Neural progenitor cell (in vitro differentiated cells): Measurements from ENCODE around the gene IRS2. TPM values are rescaled to one million over a fixed set of nuclear protein-coding genes. Genes with fewer than 3 reads are reported as not detected.
"Not testable (repeated sequence)": the region's sequence is repeated elsewhere in the genome, so short reads cannot be mapped to it uniquely, and the experiment has no call there.

Experiments used
- DNase-seq: peaks from one replicate; pipeline ENCODE4 v3.0.0-alpha.2; 2016; ENCODE audit warnings: low spot score
- H2AFZ ChIP-seq: fragments of 200-600 bp; sonication (generic); replicated peaks from 2 replicates; pipeline ENCODE4 v1.6.1; 2016; ENCODE audit warnings: antibody characterized with exemption
- H3F3A ChIP-seq: fragments of 200-600 bp; sonication (generic); 2 replicates; pipeline ENCODE4 v1.6.1; 2016; ENCODE audit warnings: antibody characterized with exemption, low read depth
- H3K27ac ChIP-seq: fragments of 200-600 bp; sonication (generic); 2 replicates; pipeline ENCODE4 v1.5.1; 2016; ENCODE audit warnings: mild to moderate bottlenecking
- H3K27me3 ChIP-seq: fragments of 200-600 bp; sonication (generic); 2 replicates; pipeline ENCODE4 v1.6.1; 2016; ENCODE audit warnings: mild to moderate bottlenecking, moderate library complexity
- H3K36me3 ChIP-seq: fragments of 200-600 bp; sonication (generic); 2 replicates; pipeline ENCODE4 v1.5.1; 2016
- H3K4me1 ChIP-seq: fragments of 200-600 bp; sonication (generic); 2 replicates; pipeline ENCODE4 v1.6.1; 2016; ENCODE audit warnings: mixed run types
- H3K4me2 ChIP-seq: fragments of 200-600 bp; sonication (generic); 2 replicates; pipeline ENCODE4 v1.6.1; 2016
- H3K4me3 ChIP-seq: fragments of 200-600 bp; sonication (generic); 2 replicates; pipeline ENCODE4 v1.5.1; 2016
- H3K79me2 ChIP-seq: fragments of 200-600 bp; sonication (generic); 2 replicates; pipeline ENCODE4 v1.6.1; 2016; ENCODE audit warnings: low read depth
- H3K9ac ChIP-seq: fragments of 200-600 bp; sonication (generic); 2 replicates; pipeline ENCODE4 v1.6.1; 2016
- H3K9me3 ChIP-seq: fragments of 200-600 bp; sonication (generic); 2 replicates; pipeline ENCODE4 v1.5.1; 2016; ENCODE audit warnings: low read depth
- H4K20me1 ChIP-seq: fragments of 200-600 bp; sonication (generic); 2 replicates; pipeline ENCODE4 v1.6.1; 2016; ENCODE audit warnings: low read depth
- H3K27ac Mint-ChIP-seq: 3 replicates; pipeline ENCODE4 v1.8.0; 2021; ENCODE audit warnings: mixed read lengths
- H3K27me3 Mint-ChIP-seq: 2 replicates; pipeline ENCODE4 v1.8.0; 2022; ENCODE audit warnings: low read depth, mild to moderate bottlenecking, inconsistent platforms, moderate library complexity, mixed read lengths; ENCODE audit not compliant: insufficient read depth
- H3K36me3 Mint-ChIP-seq: 3 replicates; pipeline ENCODE4 v1.8.0; 2021; ENCODE audit warnings: mixed read lengths
- H3K4me1 Mint-ChIP-seq: 3 replicates; pipeline ENCODE4 v1.8.0; 2021; ENCODE audit warnings: mixed read lengths
- H3K4me3 Mint-ChIP-seq: 3 replicates; pipeline ENCODE4 v1.8.0; 2021; ENCODE audit warnings: mild to moderate bottlenecking, moderate library complexity, mixed read lengths
- H3K9me3 Mint-ChIP-seq: 3 replicates; pipeline ENCODE4 v1.8.0; 2020; ENCODE audit warnings: mixed read lengths
- CTCF ChIP-seq: fragments of 200-600 bp; sonication (generic); IDR thresholded peaks from 2 replicates; pipeline ENCODE4 v1.5.1; 2017; ENCODE audit warnings: antibody characterized with exemption, mild to moderate bottlenecking
- EZH2 ChIP-seq: fragments of 200-600 bp; sonication (generic); IDR thresholded peaks from 2 replicates; pipeline ENCODE4 v1.6.1; 2017; ENCODE audit warnings: antibody characterized with exemption, mild to moderate bottlenecking, moderate library complexity
- EZH2phosphoT487 ChIP-seq: fragments of 200-600 bp; sonication (generic); IDR thresholded peaks from 2 replicates; pipeline ENCODE4 v1.6.1; 2017; ENCODE audit warnings: antibody characterized with exemption
- total RNA-seq: library from RNA; depleted of rRNA; stranded (reverse); fragments of >200 nt; gene quantifications from 2 replicates; pipeline ENCODE4 v1.2.3, GENCODE V29; 2015; ENCODE audit warnings: low replicate concordance

IRS2 gene
- total RNA-seq, 1 donor from 2014 or later = 4.2 TPM

DNA sequence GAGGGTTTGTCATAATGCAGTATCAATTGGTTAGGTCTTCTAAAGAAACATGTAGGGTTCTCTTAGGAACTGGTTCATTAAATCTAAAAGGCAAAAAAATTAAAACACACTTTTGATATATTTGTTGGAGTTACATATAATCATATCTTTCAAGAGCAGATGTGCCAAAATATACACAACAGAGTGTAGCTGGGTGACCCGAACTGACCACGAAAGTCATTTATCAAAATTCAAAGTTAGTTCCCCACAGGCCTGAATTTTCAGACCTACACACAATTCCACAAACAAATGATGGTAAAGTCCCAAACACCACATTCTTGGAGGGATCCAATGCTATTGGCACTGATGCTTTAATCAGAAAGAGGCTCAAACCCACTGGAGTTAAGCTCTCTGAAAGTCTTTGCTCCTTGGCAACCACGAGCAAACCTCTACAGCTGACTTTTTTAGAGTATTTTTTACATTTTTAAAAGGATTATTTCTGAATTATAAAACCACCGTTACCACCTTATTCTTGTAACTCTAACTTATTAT is 50.9 kb downstream of the IRS2 start:
- Mint-ChIP-seq H3K4me1 (peaks cover under 1% of the 10 kb centered on the region), H3K9me3 (peaks cover 11% of the 10 kb centered on the region), H3K4me3 (no peak overlapping the region), H3K27ac (no peak overlapping the region), H3K36me3 (no peaks in the 10 kb centered on the region), H3K27me3 (peaks cover 5% of the 10 kb centered on the region)
- no peak overlapping the region for H2AFZ ChIP-seq
- H3K27me3 ChIP-seq = no peaks in the 10 kb centered on the region
- H3K4me1 ChIP-seq = no peaks in the 10 kb centered on the region
- no peak for TF ChIP-seq EZH2
- no peak for TF ChIP-seq EZH2phosphoT487
- no peak for TF ChIP-seq CTCF
- no peak overlapping the region for H3K4me2 ChIP-seq
- no peak overlapping the region for H3K4me3 ChIP-seq
- no peaks in the 10 kb centered on the region for H3K36me3 ChIP-seq
- H3F3A ChIP-seq = no peaks in the 10 kb centered on the region
- DNase-seq = no peak
- H3K27ac ChIP-seq = no peak overlapping the region
- H4K20me1 ChIP-seq = no peaks in the 10 kb centered on the region
- H3K79me2 ChIP-seq = no peaks in the 10 kb centered on the region
- no peaks in the 10 kb centered on the region for H3K9me3 ChIP-seq
- no peak overlapping the region for H3K9ac ChIP-seq

- DNase-seq = no peak
- no peaks in the 10 kb centered on the region for H3K27me3 ChIP-seq
- H4K20me1 ChIP-seq = no peaks in the 10 kb centered on the region
- H3F3A ChIP-seq = peaks cover 9% of the 10 kb centered on the region
- no peak overlapping the region for H3K4me2 ChIP-seq
- Mint-ChIP-seq H3K36me3 (no peaks in the 10 kb centered on the region), H3K4me1 (peaks cover 8% of the 10 kb centered on the region), H3K27ac (no peak overlapping the region), H3K4me3 (no peak overlapping the region), H3K9me3 (peaks cover 11% of the 10 kb centered on the region), H3K27me3 (peaks cover 4% of the 10 kb centered on the region)
- H2AFZ ChIP-seq = no peak overlapping the region
- no peaks in the 10 kb centered on the region for H3K9me3 ChIP-seq
- no peak overlapping the region for H3K27ac ChIP-seq
- H3K4me3 ChIP-seq = no peak overlapping the region
- peaks cover 7% of the 10 kb centered on the region for H3K4me1 ChIP-seq
- no peak overlapping the region for H3K9ac ChIP-seq
- TF ChIP-seq EZH2 (no peak), EZH2phosphoT487 (no peak), CTCF (no peak)
- no peaks in the 10 kb centered on the region for H3K79me2 ChIP-seq
- H3K36me3 ChIP-seq = no peaks in the 10 kb centered on the region
Measured at GRCh38 chr13:109734002-109734785, 52.2 kb downstream of the IRS2 start.

DNA sequence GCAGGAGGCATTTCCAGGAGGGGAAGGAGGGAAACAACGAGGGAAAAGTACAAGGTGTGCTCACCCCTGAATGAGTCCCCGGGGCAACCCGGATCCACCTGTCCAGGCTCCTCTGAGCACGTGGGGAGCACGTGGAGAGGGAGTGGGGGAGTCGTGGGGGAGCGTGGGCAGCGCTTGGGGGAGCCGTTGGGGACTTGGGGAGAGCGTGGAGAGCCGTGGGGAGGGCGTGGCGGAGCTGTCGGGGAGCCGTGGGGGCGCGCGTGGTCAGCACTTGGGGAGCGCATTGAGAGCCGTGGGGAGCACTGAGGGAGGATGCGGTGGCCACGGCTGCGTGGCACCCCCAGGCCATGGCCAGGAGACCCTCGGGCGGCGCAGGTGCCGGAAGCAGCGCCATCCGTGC is 52.8 kb downstream of the IRS2 start:
- no peaks in the 10 kb centered on the region for H3K9me3 ChIP-seq

DNA sequence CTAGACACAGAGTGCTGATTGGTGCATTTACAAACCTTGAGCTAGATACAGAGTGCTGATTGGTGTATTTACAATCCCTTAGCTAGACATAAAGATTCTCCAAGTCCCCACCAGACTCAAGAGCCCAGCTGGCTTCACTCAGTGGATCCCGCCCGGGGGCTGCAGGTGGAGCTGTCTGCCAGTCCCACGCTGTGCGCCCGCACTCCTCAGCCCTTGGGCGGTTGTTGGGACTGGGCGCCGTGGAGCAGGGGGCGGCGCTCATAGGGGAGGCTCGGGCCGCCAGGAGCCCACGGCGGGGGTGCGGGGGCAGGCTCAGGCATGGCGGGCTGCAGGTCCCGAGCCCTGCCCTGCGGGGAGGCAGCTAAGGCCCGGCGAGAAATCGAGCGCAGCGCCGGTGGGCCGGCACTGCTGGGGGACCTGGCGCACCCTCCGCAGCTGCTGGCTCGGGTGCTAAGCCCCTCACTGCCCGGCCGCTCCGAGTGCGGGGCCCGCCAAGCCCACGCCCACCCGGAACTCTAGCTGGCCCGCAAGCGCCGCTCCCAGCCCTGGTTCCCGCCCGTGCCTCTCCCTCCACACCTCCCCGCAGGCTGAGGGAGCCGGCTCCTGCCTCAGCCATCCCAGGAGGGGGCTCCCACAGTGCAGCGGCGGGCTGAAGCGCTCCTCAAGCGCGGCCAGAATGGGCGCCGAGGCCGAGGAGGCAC is 53.8 kb downstream of the IRS2 start:
- H3K4me3 Mint-ChIP-seq, H3K79me2 ChIP-seq, H3K9me3 ChIP-seq, H3K27ac ChIP-seq, DNase-seq, H3K9ac ChIP-seq, H3K36me3 Mint-ChIP-seq, H3K4me2 ChIP-seq, H4K20me1 ChIP-seq, H2AFZ ChIP-seq, H3K4me3 ChIP-seq, H3K27me3 Mint-ChIP-seq, H3K36me3 ChIP-seq, H3K27me3 ChIP-seq: not testable (repeated sequence)
- peaks cover 20% of the 10 kb centered on the region for H3K4me1 Mint-ChIP-seq
- H3K27ac Mint-ChIP-seq = peak overlapping the region; percentile 21
- Histone ChIP-seq H3F3A (peaks cover 19% of the 10 kb centered on the region), H3K4me1 (peaks cover 20% of the 10 kb centered on the region)
- H3K9me3 Mint-ChIP-seq = peaks cover 14% of the 10 kb centered on the region

More for the DNA sequence above, 52.8 kb downstream of the IRS2 start:
- peaks cover 14% of the 10 kb centered on the region for H3K4me1 ChIP-seq
- H3K36me3 ChIP-seq = no peaks in the 10 kb centered on the region
- no peaks in the 10 kb centered on the region for H3K27me3 ChIP-seq
- H3F3A ChIP-seq = peaks cover 15% of the 10 kb centered on the region
- Mint-ChIP-seq H3K27me3 (peaks cover 5% of the 10 kb centered on the region), H3K4me3 (no peak overlapping the region), H3K4me1 (peaks cover 15% of the 10 kb centered on the region), H3K9me3 (peaks cover 12% of the 10 kb centered on the region), H3K36me3 (no peaks in the 10 kb centered on the region), H3K27ac (peak overlapping the region; percentile 94)
- no peak for TF ChIP-seq EZH2phosphoT487
- TF ChIP-seq CTCF = no peak
- no peak for TF ChIP-seq EZH2
- H2AFZ ChIP-seq = no peak overlapping the region
- no peak overlapping the region for H3K4me3 ChIP-seq
- no peak overlapping the region for H3K27ac ChIP-seq
- no peaks in the 10 kb centered on the region for H4K20me1 ChIP-seq
- no peak overlapping the region for H3K4me2 ChIP-seq
- no peaks in the 10 kb centered on the region for H3K79me2 ChIP-seq
- DNase-seq = no peak
- no peak overlapping the region for H3K9ac ChIP-seq
